ENCODE measurements around the gene NUDT3.

NUDT3 gene

DNA sequence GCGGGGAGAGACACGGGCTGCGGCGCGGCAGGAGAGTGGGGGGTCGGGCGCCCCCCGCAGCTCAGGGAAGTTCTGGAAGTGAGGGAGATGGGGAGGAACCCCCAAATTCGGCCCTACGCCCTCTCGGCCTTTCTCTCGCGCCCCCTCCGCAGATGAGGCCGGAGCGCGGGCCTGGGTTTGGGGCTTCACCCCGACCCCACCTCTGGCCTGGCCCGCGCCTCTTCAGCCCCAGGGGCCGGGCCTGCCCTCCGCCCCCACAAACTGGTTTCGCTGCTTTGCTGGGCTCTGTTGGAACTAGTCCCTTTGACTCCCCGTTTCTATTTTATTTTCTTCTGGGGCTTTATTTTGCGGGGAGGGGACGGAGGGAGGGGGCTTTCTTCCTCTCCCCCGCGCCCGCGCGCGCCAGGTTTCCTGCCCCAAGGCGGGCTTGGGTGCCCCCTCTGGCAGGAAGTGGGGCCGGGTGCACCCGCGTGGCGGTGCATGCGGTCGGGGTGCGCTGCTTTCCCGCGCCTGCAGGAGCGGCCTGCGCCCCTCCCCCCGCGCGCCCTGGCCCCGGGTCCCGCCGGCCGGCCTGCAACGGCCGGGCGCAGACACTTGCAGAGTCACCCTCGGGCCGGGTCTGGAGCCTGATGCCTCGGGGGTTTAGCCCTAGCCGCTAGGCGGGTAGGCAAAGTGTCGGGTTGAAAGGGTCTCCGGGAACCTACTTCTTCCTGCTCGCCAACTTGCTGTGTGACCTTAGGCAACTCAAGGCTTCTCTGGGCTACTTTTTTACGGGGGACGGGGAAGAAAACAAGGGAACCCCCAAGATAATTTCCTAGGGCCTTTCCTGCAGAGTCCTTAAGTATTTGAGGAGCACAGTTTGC is 154.5 kb downstream of the NUDT3 start:
- DNase-seq = peak in 1 of 2 donors; percentile 32

DNA sequence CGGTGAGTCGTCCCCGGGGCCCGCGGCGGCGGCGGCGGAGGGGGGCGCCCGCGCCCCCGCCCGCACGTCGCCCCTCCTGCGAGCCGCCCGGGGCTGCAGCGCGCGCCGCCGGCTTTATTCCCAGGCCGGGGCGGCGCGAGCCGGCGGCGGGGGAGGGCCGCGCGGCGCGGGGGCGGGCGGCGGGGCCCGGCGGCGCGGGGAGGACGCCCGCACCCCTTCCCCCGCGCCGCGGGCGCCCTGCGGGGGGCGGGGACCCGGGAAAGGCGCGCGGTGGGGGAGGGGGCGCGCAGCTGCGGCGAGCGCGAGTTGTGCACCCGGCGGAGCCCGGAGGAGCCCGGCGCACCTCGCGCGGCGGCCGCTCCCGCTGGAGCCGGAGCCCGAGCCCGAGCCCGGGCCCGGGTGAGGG is 155.2 kb downstream of the NUDT3 start:
- DNase-seq = no peak

DNA sequence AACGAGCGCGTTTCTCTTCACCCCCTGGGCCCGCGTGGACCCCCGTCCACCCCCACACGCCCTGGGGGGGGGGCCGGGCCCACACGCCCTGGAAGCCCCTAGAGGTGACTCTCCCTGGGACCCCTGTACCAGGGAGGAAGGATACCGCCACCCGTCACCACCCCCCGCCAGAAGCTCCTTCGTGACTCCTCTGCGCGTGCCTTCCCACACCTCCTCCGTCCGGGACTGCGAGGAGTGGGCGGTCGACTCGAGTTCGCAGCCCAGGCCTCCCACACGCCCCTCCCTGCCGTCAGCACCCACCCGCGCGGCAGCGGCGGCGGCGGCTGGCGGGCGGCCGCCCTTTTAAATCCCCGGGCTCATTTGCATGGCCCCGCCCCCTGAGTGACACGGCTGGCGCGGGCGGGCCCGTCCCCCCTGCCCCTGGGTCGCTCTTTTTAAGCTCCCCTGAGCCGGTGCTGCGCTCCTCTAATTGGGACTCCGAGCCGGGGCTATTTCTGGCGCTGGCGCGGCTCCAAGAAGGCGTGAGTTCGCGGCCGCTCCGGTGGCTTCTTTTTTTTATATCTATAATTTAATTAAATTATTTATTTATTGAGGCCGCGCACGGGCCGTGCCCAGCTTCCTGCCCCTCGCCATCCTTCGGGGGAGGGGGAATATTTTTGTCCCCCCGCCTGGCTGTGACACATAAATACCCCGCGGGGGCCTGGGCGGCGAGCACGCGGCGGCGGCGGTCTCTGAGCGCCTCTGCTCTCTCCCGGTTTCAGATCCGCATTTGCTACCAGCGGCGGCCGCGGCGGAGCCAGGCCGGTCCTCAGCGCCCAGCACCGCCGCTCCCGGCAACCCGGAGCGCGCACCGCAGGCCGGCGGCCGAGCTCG is 155.8 kb downstream of the NUDT3 start, which contains the start of gene HMGA1:
Gene HMGA1, plus strand, starts transcription at position 431 of the 873 bp plus-strand sequence. CDS start 3,908 bp downstream, outside the sequence.
- peak; percentile 51 to 79 for DNase-seq

DNA sequence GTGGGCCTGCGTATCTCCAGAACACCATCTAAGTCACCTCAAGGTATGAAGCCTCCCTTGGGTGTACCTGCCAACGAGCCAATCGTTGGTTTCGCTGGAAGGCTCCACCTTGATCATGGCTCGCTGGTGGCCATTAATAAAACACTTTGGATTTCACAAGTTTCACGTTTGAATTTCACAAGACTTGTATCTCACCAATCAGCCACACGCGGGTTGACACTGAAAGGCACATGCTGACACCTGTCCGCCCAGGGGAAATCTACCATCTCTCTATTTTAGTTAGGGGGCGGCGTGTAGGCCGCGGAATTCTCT is 156.4 kb downstream of the NUDT3 start:
- no peak for DNase-seq

DNA sequence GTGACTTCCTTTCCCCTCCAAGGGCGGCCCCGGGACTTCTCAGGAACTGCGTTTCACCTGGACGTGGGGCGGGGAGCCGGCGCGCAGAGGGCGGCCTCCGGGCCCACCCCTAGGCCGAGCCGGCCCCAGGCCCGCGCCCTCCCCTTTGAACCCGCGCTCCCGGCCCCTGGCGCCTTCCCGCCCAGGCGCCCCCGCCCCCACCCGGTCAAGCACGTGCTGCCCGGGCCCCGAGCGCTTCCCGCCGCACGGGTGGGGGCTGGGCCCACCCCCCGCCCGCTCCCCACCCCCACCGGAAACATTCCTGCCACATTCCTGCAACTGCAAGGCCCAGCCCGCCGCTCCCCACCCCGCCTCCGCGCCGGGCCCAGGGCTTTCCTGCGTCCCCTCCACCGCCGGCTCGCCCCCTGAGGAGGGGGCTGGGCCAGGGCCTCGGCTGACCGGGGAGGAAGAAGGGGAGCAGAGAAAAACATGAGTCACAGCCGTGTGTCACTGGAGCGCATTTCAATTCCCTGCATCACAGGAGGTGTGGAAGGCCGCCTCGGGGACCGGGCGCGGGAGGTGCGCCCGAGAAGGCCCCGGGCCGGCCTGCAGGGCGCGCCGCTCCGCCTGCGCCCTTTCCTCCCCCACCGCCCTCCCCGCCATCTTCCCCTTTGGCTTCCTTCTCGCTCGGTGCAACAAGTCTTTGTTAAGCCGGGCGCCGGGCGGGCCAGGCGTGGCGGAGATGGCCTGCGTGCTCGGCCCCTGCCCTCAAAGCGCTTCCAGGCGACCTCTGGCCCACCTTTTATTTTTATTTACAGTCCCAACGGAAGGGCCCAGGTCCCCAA is 156.9 kb downstream of the NUDT3 start:
- DNase-seq = peak; percentile 55 to 77

DNA sequence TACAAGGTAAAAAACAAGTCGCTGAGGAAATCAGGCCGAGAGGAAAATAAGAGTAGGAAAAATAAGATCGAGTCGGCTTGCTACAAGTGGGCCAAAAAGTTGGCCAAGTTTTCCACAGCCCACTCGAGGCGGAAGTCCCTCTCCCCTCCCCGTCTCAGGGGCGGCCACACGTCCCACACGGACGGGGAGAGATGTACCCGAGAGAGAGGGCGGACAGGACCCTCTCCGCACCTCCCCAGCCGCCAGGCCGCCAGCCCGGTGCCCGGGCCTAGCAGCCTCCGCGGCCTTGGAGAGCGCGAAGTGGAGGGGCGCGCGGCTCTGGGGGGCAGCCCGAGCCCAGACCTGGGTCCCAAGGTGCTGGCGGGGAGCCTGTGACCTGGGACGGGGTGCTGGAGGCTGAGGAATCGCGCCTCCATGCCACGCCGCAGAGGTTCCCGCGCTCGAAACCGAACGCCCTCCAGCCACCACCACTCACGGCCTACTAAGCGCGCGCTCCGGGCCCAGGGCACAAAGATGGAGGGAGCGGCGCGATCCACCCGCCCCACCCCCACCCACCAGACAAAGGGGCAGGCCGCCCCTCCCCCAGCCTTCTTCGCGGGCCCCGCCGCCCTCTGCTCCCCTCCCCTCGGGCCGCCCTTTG is 157.7 kb downstream of the NUDT3 start:
- DNase-seq = no peak

DNA sequence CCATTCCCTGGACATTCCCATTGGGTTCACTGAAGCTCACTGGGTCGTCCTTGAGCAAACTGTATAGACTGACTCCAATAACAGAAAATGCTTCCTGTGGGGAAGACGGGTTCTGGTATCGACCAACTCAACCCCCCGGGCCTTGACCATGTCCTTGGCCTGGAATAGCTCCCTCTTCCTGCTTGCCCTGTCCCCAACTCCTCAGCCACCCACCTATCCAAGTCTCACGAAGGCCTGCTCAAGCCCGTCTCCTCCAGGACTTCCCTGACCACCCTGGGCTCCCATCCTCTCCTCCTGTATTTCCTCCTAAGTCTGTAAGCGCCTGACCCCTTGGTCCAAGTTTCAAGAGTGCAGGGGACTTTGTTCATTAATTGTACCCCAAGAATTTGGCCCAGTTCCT is 158.6 kb downstream of the NUDT3 start:
- DNase-seq = no peak

DNA sequence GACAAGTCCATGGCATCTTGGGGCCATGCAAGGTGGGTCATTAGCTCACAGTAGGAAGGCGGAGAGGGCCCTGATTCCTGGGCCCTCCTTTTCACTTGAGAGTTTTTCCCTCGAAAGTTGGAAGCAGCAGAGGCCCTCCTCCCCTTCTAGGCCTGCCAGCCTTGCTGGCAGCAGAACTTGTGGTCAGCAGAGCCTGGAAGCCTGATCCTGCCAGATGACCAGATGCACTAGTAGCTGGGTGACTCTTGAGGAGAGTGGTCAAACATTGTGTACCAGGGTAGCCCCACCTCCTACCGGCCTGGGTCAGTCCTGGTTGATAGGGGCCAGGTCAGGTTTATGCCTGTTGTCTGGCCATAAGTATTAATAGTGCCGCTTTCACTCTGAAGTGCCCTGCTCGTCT is 159.6 kb downstream of the NUDT3 start:
- no peak for DNase-seq

DNA sequence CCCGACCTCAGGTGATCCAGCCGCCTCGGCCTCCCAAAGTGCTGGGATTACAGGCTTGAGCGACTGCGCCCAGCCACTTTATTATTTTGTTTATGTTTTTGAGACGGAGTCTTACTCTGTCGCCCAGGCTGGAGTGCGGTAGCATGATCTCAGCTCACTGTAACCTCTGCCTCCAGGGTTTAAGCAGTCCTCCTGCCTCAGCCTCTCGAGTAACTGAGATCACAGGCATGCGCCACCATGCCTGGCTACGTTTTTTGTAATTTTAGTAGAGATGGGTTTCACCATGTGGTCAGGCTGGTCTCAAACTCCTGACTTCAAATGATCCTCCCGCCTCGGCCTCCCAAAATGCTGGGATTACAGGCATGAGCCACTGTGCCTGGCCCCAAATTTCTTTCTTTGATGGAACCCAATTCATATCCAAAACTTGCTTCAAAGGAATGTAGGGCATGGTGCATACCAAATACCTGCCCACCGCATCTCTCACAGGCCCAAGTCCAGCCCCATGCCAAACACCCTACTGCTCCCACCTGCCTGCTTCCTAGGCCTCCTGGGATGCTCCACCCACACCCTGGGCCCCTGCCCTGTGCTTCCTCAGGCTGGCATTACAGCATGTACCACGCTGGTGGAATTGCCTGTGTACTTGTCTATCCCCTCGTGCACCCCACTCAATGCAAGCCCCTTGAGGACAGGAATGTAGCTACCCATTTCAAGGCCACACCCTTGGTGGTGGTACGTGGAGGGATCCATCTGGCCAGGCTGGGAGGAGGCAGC is 160.7 kb downstream of the NUDT3 start:
- DNase-seq = no peak

DNA sequence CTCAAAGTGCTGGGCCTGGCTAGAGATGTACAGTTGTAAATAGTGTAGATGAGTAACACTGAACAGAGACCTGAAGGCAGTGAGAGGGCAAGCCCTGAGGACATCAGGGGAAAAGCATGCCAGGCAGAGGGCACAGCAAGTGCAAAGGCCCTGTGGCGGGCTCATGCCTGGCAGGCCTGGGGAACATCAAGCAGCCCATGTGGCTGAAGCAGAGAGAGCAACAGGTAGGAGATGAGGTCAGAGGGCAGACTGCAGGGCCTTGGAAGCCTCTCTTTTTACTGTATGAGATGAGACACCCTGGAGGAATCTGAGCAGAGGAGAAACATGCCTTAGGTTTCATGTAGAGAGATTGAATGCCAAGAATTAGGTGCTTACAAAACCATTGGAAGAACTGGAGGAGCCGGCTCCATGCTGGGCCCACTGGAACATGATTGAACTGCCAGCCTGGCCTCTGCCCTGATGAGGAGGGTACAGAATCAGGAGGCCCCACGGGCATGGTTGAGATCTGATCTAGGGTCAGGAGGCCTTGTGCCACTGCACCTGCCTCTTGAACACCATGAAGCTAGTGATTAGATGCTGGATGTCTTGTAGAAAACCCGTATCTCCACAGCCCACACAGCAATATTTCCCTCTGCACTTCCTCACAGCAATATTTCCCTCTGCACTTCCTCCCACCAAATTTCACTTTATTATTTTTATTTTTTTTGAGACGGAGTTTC is 161.7 kb downstream of the NUDT3 start:
- DNase-seq = peak in 1 of 2 donors; percentile 46

DNA sequence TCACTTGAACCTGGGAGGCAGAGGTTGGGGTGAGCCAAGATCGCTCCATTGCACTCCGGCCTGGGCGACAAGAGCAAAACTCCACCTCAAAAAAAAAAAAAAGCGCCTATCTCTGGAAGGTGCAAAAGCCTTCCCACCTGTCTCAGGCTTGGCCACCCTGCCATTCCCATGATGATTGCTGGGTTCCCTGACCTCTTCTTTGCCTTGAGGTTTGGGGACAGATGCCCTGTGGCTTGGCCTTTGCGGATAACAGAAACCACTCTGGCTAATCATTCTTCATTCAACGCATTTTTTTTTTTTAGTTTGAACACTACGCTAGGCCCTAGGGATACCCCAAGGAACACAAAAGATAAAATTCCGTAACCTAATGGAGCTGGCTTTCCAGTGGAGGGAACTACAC is 162.6 kb downstream of the NUDT3 start:
- DNase-seq = no peak
